Measurements from ENCODE around the gene SLU7.

GRCh38 chr5:160453751-160454150, 34.9 kb upstream of the SLU7 start:
- TF ChIP-seq ZFX (IDR thresholded peaks at IDR 0.05) = no peak
- no peak for TF ChIP-seq ELF1 (IDR thresholded peaks at IDR 0.05; ENCODE audit: borderline replicate concordance, low read depth)
